Thoracic aorta (tissue), 2 donors: Measurements from ENCODE around the gene C20orf96. TPM values are rescaled to one million over a fixed set of nuclear protein-coding genes. Genes with fewer than 3 reads are reported as not detected.
A peak's percentile ranks its signal among the peaks of the same experiment; 100 is the strongest.

Experiments used
- ATAC-seq: fragments of 150-250 bp; one replicate; pipeline ENCODE4 v1.8.0; 2017; ENCODE audit warnings: low read depth; ENCODE audit not compliant: insufficient number of reproducible peaks, low FRiP score
- DNase-seq: peaks from one replicate; pipeline ENCODE4 v3.0.0-alpha.2; 2020; ENCODE audit warnings: low spot score
- H3K27ac ChIP-seq, 2 donors: fragments of 200-600 bp; sonication (generic); 1 replicate in 1 of 2; 2 replicates in 1 of 2; pipeline ENCODE4 v1.5.1; 2016; ENCODE audit warnings: mild to moderate bottlenecking in 2 of 2, moderate library complexity in 2 of 2
- H3K27me3 ChIP-seq: fragments of 200-600 bp; sonication (generic); replicated peaks from 2 replicates; pipeline ENCODE4 v1.6.0; 2016; ENCODE audit warnings: mild to moderate bottlenecking; ENCODE audit not compliant: insufficient read depth
- H3K36me3 ChIP-seq: fragments of 200-600 bp; sonication (generic); one replicate; pipeline ENCODE4 v1.5.1; 2016
- H3K4me1 ChIP-seq, 2 donors: fragments of 200-600 bp; sonication (generic); 1 replicate in 1 of 2; 2 replicates in 1 of 2; pipeline versions ENCODE4 v1.5.1 to v1.6.0; 2016; ENCODE audit warnings: low read depth in 2 of 2, mild to moderate bottlenecking in 1 of 2; ENCODE audit not compliant: control insufficient read depth in 1 of 2
- H3K4me3 ChIP-seq: fragments of 200-600 bp; sonication (generic); 2 replicates; pipeline ENCODE4 v1.5.1; 2016; ENCODE audit warnings: mild to moderate bottlenecking
- H3K9me3 ChIP-seq: fragments of 200-600 bp; sonication (generic); 2 replicates; pipeline ENCODE4 v1.5.1; 2016
- CTCF ChIP-seq: fragments of 200-600 bp; sonication (generic); IDR thresholded peaks from one replicate; pipeline ENCODE4 v1.5.1; 2019; ENCODE audit warnings: antibody characterized with exemption
- total RNA-seq, 2 donors: library from RNA; depleted of rRNA; stranded (reverse); fragments of >200 nt; gene quantifications; one replicate each; pipeline versions ENCODE4 v1.1.0 to v1.2.3, GENCODE V29; 2016

Gene C20orf96
- total RNA-seq, 2 donors from 2014 or later: 0.92 to 6.2 TPM

GRCh38 chr20:328975-329695 is 38.6 kb upstream of the C20orf96 start:
- Histone ChIP-seq H3K9me3 (no peaks in the 10 kb centered on the region), H3K27me3 (no peaks in the 10 kb centered on the region), H3K36me3 (no peaks in the 10 kb centered on the region), H3K4me1 (peaks cover 0 to 15% of the 10 kb centered on the region in 2 donors), H3K27ac (peak overlapping the region in 1 of 2 donors; percentile 40), H3K4me3 (no peak overlapping the region)
- DNase-seq: no peak
- ATAC-seq: no peak
- no peak for TF ChIP-seq CTCF

GRCh38 chr20:328027-328974 is 37.8 kb upstream of the C20orf96 start:
- H3K4me1 ChIP-seq: peaks cover 3 to 20% of the 10 kb centered on the region in 2 donors
- no peak for TF ChIP-seq CTCF

GRCh38 chr20:327186-328026 is 36.9 kb upstream of the C20orf96 start:
- Histone ChIP-seq H3K9me3 (no peaks in the 10 kb centered on the region), H3K27me3 (no peaks in the 10 kb centered on the region), H3K27ac (peak overlapping the region; percentile 84 to 93), H3K36me3 (no peaks in the 10 kb centered on the region), H3K4me3 (peak overlapping the region; percentile 89), H3K4me1 (peaks cover 3 to 20% of the 10 kb centered on the region in 2 donors)
- TF ChIP-seq CTCF: no peak
- DNase-seq (no peak), ATAC-seq (no peak)

More at GRCh38 chr20:328027-328974, 37.8 kb upstream of the C20orf96 start:
- Histone ChIP-seq H3K9me3 (no peaks in the 10 kb centered on the region), H3K4me3 (peak overlapping the region; percentile 89), H3K36me3 (no peaks in the 10 kb centered on the region), H3K27ac (peak overlapping the region; percentile 84 to 93), H3K27me3 (no peaks in the 10 kb centered on the region)
- no peak for ATAC-seq
- no peak for DNase-seq

- Histone ChIP-seq H3K4me1 (peaks cover 3 to 20% of the 10 kb centered on the region in 2 donors), H3K27ac (peak overlapping the region; percentile 84 to 93), H3K36me3 (no peaks in the 10 kb centered on the region), H3K4me3 (peak overlapping the region; percentile 89), H3K9me3 (no peaks in the 10 kb centered on the region), H3K27me3 (no peaks in the 10 kb centered on the region)
- peak; percentile 55 for DNase-seq
- no peak for ATAC-seq
- TF ChIP-seq CTCF: no peak
Observed at GRCh38 chr20:326645-327185, 36.2 kb upstream of the C20orf96 start.
